ENCODE results near the gene TTLL12. TPM values are rescaled to one million over a fixed set of nuclear protein-coding genes. Genes with fewer than 3 reads are reported as not detected.

The TTLL12 gene
- total and polyA plus RNA-seq, 2 donors (not counting 1 experiment from before 2014, with no cell fraction given): 11.0 to 21.3 TPM

DNA sequence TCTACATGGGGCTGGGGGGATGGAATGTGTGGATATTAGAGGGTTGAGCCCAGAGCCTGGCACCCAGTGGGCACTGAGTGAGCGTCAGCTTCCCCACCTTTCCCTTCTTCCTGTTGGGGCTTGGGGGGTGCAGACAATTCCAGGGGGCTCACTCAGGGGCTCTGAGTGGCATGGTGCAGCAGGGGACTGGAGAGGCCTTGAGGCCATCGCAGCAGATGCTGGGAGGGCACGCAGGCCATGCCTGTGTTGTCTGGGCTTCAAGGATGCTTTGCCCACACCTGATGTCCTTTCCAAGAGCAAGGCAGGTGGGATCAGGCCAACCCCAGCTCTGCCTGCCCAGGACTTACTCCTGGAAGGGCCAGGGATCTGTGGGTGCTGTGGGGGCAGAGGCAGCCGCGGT lies 11.2 kb upstream of the TTLL12 start:
- H3K9me3 Mint-ChIP-seq (ENCODE audit: insufficient read depth): no peaks in the 10 kb centered on the region
- H3K27ac ChIP-seq (ENCODE audit: low read length in 2 of 2): no peak overlapping the region
- H3K9ac ChIP-seq (ENCODE audit: low read length): no peak overlapping the region
- WGBS (ENCODE audit: insufficient coverage): 100% methylated on average over 3 of the region's 5 CpGs
- no peak overlapping the region for H3K27ac Mint-ChIP-seq
- TF ChIP-seq EZH2 (IDR thresholded peaks at IDR 0.05; ENCODE audit: borderline replicate concordance, insufficient read depth, low read depth, low read length, poor library complexity, severe bottlenecking): no peak
- TF ChIP-seq, protein P1, sequence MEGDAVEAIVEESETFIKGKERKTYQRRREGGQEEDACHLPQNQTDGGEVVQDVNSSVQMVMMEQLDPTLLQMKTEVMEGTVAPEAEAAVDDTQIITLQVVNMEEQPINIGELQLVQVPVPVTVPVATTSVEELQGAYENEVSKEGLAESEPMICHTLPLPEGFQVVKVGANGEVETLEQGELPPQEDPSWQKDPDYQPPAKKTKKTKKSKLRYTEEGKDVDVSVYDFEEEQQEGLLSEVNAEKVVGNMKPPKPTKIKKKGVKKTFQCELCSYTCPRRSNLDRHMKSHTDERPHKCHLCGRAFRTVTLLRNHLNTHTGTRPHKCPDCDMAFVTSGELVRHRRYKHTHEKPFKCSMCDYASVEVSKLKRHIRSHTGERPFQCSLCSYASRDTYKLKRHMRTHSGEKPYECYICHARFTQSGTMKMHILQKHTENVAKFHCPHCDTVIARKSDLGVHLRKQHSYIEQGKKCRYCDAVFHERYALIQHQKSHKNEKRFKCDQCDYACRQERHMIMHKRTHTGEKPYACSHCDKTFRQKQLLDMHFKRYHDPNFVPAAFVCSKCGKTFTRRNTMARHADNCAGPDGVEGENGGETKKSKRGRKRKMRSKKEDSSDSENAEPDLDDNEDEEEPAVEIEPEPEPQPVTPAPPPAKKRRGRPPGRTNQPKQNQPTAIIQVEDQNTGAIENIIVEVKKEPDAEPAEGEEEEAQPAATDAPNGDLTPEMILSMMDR (IDR thresholded peaks at IDR 0.05): no peak
- no peaks in the 10 kb centered on the region for H4K20me1 ChIP-seq (ENCODE audit: control insufficient read depth, insufficient read depth, low read length, poor library complexity, severe bottlenecking)
- CTCF ChIA-PET: no interaction called here
- no peak overlapping the region for H3K4me3 ChIP-seq (ENCODE audit: control extremely low read depth in 1 of 5, extremely low read depth in 1 of 5, insufficient read depth in 1 of 5, low read depth in 2 of 5, low read length in 4 of 5)
- no peak for DNase-seq
- H3K4me3 Mint-ChIP-seq: no peak overlapping the region
- H3K4me1 ChIP-seq (ENCODE audit: control insufficient read depth in 2 of 2, insufficient read depth in 2 of 2, low read length in 2 of 2): no peaks in the 10 kb centered on the region
- peaks cover 18% of the 10 kb centered on the region for H3K27me3 Mint-ChIP-seq
- ATAC-seq (ENCODE audit: low read depth): no peak
- H2AFZ ChIP-seq (ENCODE audit: insufficient read depth, low read depth, low read length, poor library complexity, severe bottlenecking): no peak overlapping the region
- POLR2A ChIA-PET: no interaction called here
- no peaks in the 10 kb centered on the region for H3K4me1 Mint-ChIP-seq
- intact Hi-C loops (cut with micrococcal nuclease): no loop called here
- H3K27me3 ChIP-seq (replicated peaks in 1 of 4; ENCODE audit: control extremely low read depth in 1 of 4, control insufficient read depth in 3 of 4, insufficient read depth in 4 of 4, low read length in 3 of 4): peaks cover 0 to 4% (median 1%) of the 10 kb centered on the region in 4 experiments
- H3K36me3 ChIP-seq (replicated peaks in 1 of 2; ENCODE audit: control extremely low read depth in 1 of 2, control insufficient read depth in 1 of 2, extremely low read depth in 1 of 2, insufficient read depth in 2 of 2, low read length in 1 of 2): no peaks in the 10 kb centered on the region
- no peaks in the 10 kb centered on the region for H3K9me3 ChIP-seq (ENCODE audit: control extremely low read depth in 1 of 3, control insufficient read depth in 2 of 3, insufficient read depth in 1 of 3, low read length in 2 of 3)
- H3K79me2 ChIP-seq (ENCODE audit: control insufficient read depth, insufficient read depth, low read length): no peaks in the 10 kb centered on the region
- H3K4me2 ChIP-seq (replicated peaks; ENCODE audit: low read depth, low read length, poor library complexity, severe bottlenecking): no peak overlapping the region

DNA sequence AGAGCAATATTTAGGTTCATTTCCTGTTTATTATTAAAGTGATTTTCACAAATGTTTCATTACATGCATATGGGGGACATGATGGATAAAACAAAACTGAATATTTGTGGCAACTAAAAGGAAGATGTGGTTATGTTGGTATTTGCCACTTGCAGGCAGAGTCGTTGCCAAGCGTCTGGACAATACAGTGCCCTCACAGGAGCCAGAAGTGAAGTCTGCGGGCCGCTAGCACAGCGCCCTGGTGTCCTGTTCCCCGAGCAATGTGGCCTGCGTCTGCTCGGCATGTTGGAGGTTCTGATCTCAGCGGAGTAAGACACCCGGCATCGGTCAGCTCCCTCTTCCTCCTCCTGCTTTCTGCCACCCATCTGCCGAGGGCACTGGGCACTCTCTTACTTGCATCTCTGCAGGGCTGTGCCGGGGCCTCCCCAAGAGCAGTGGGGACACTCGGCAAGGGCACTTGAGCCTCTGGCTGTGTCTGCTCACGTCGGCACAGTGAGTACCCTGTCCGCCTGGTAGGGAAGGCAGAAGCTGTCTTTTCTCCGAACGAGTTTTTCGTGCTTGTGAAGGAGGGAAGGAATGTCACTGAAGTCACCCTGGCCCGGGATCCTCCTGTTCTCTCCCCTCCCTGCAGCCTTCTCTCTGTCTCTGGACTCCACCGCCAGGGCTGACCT lies 10.5 kb upstream of the TTLL12 start:
- Mint-ChIP-seq H3K27me3 (peaks cover 16% of the 10 kb centered on the region), H3K9me3 (ENCODE audit: insufficient read depth) (no peaks in the 10 kb centered on the region), H3K27ac (no peak overlapping the region), H3K4me3 (no peak overlapping the region), H3K4me1 (no peaks in the 10 kb centered on the region)
- Histone ChIP-seq H3K4me3 (ENCODE audit: control extremely low read depth in 1 of 5, extremely low read depth in 1 of 5, insufficient read depth in 1 of 5, low read depth in 2 of 5, low read length in 4 of 5) (no peak overlapping the region), H4K20me1 (ENCODE audit: control insufficient read depth, insufficient read depth, low read length, poor library complexity, severe bottlenecking) (no peaks in the 10 kb centered on the region), H2AFZ (ENCODE audit: insufficient read depth, low read depth, low read length, poor library complexity, severe bottlenecking) (no peak overlapping the region), H3K4me2 (replicated peaks; ENCODE audit: low read depth, low read length, poor library complexity, severe bottlenecking) (no peak overlapping the region), H3K9ac (ENCODE audit: low read length) (no peak overlapping the region), H3K4me1 (ENCODE audit: control insufficient read depth in 2 of 2, insufficient read depth in 2 of 2, low read length in 2 of 2) (no peaks in the 10 kb centered on the region), H3K79me2 (ENCODE audit: control insufficient read depth, insufficient read depth, low read length) (no peaks in the 10 kb centered on the region), H3K27ac (ENCODE audit: low read length in 2 of 2) (no peak overlapping the region), H3K9me3 (ENCODE audit: control extremely low read depth in 1 of 3, control insufficient read depth in 2 of 3, insufficient read depth in 1 of 3, low read length in 2 of 3) (no peaks in the 10 kb centered on the region), H3K36me3 (replicated peaks in 1 of 2; ENCODE audit: control extremely low read depth in 1 of 2, control insufficient read depth in 1 of 2, extremely low read depth in 1 of 2, insufficient read depth in 2 of 2, low read length in 1 of 2) (no peaks in the 10 kb centered on the region), H3K27me3 (replicated peaks in 1 of 4; ENCODE audit: control extremely low read depth in 1 of 4, control insufficient read depth in 3 of 4, insufficient read depth in 4 of 4, low read length in 3 of 4) (peaks cover 0 to 4% (median 1%) of the 10 kb centered on the region in 4 experiments)
- WGBS (ENCODE audit: insufficient coverage): 75% methylated on average over 13 of the region's 22 CpGs
- no peak for TF ChIP-seq EZH2 (IDR thresholded peaks at IDR 0.05; ENCODE audit: borderline replicate concordance, insufficient read depth, low read depth, low read length, poor library complexity, severe bottlenecking)
- TF ChIP-seq, protein P1 (IDR thresholded peaks at IDR 0.05): no peak
- intact Hi-C loops (cut with micrococcal nuclease): no loop called here
- DNase-seq (no peak), ATAC-seq (ENCODE audit: low read depth) (no peak)
- POLR2A ChIA-PET: no interaction called here
- CTCF ChIA-PET: no interaction called here

Data from B cell (primary cell).